ENCODE results near the gene CELF1. TPM values are rescaled to one million over a fixed set of nuclear protein-coding genes. Genes with fewer than 3 reads are reported as not detected.

Gene CELF1
- total and polyA plus RNA-seq, 2 of the 4 experiments (the other 2 are of a cell fraction): 63.3 to 135 TPM

GRCh38 chr11:47430524-47430923, 122.4 kb downstream of the CELF1 start:
- dilution Hi-C loops (cut with HindIII; ENCODE audit: low sequenced_read_pairs, unreplicated experiment): no loop called here

More at GRCh38 chr11:47430524-47430923, 122.4 kb downstream of the CELF1 start:
- DNase-seq: no peak
- no peak overlapping the region for H3K9ac ChIP-seq (ENCODE audit: low read depth, low read length)
- H2AK5ac ChIP-seq (ENCODE audit: low read depth, low read length): no peak overlapping the region
- H3K79me1 ChIP-seq (ENCODE audit: low read depth in 1 of 2, low read length in 2 of 2): peaks cover 5 to 6% of the 10 kb centered on the region in 2 experiments; a peak in 3 of 4 replicates
- ChIA-PET POLR2A (ENCODE audit: unreplicated experiment) (no interaction called here), CTCF (no interaction called here)
- no peak overlapping the region for H4K8ac ChIP-seq (ENCODE audit: low read depth in 2 of 2, low read length in 2 of 2)
- no peaks in the 10 kb centered on the region for H3K9me3 ChIP-seq (ENCODE audit: control insufficient read depth, insufficient read depth, low read length)
- H3K18ac ChIP-seq (ENCODE audit: low read depth, low read length): no peak overlapping the region
- no peak overlapping the region for H3K14ac ChIP-seq (replicated peaks; ENCODE audit: low read depth, low read length)
- H2BK120ac ChIP-seq (ENCODE audit: low read depth, low read length): no peak overlapping the region
- no peak overlapping the region for H2BK15ac ChIP-seq (ENCODE audit: low read depth, low read length)
- H2BK5ac ChIP-seq (ENCODE audit: low read depth, low read length, poor library complexity, severe bottlenecking): no peak overlapping the region
- H2BK20ac ChIP-seq (ENCODE audit: low read depth, low read length): no peak overlapping the region
- H4K91ac ChIP-seq (ENCODE audit: insufficient read depth, low read depth, low read length): no peak overlapping the region
- H3K4me3 ChIP-seq (ENCODE audit: insufficient read depth, low read depth, low read length): no peak overlapping the region
- no TSS peak for BruUV-seq (replicated peaks)
- no peaks in the 10 kb centered on the region for H4K20me1 ChIP-seq (ENCODE audit: insufficient read depth, low read length)
- no peaks in the 10 kb centered on the region for H3K27me3 ChIP-seq (ENCODE audit: control insufficient read depth, insufficient read depth, low read length)
- H3K23ac ChIP-seq (ENCODE audit: low read depth, low read length): no peak overlapping the region
- peaks cover 3% of the 10 kb centered on the region; the same call in 1 of the 2 replicates for H3K9me1 ChIP-seq (ENCODE audit: insufficient read depth, low read length)
- no peak overlapping the region for H4K5ac ChIP-seq (ENCODE audit: low read depth, low read length)
- no peak overlapping the region for H2AK9ac ChIP-seq (replicated peaks; ENCODE audit: low read depth, low read length, poor library complexity)
- H3K4ac ChIP-seq (ENCODE audit: low read depth, low read length): no peak overlapping the region
- no peaks in the 10 kb centered on the region for H3K36me3 ChIP-seq (ENCODE audit: control insufficient read depth, insufficient read depth, low read length)
- in situ Hi-C loops (cut with MboI; ENCODE audit: low sequenced_read_pairs): no loop called here
- no peak overlapping the region for H2AFZ ChIP-seq (replicated peaks; ENCODE audit: low read length, poor library complexity)
- no peak for ATAC-seq (ENCODE audit: low read depth)
- H3K4me1 ChIP-seq (ENCODE audit: control insufficient read depth, insufficient read depth, low read length): no peaks in the 10 kb centered on the region
- intact Hi-C loops (cut with micrococcal nuclease): no loop called here
- WGBS, 2 experiments (ENCODE audit: extremely low coverage in 2 of 2, insufficient read length in 1 of 2): 70% methylated on average over 2 of the region's 5 CpGs; no CpG with 5 or more reads in 1 of the 2 experiments
- H3K56ac ChIP-seq (ENCODE audit: extremely low read depth, insufficient read depth, low read length): no peak overlapping the region
- TF ChIP-seq, protein P1, sequence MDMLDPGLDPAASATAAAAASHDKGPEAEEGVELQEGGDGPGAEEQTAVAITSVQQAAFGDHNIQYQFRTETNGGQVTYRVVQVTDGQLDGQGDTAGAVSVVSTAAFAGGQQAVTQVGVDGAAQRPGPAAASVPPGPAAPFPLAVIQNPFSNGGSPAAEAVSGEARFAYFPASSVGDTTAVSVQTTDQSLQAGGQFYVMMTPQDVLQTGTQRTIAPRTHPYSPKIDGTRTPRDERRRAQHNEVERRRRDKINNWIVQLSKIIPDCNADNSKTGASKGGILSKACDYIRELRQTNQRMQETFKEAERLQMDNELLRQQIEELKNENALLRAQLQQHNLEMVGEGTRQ (IDR thresholded peaks at IDR 0.05; ENCODE audit: low read depth, low read length): no peak
- TF ChIP-seq CEBPB (IDR thresholded peaks at IDR 0.05; ENCODE audit: low read depth, low read length): no peak
- H3K27ac ChIP-seq (ENCODE audit: insufficient read depth, low read length): no peak overlapping the region
- H3K4me2 ChIP-seq (ENCODE audit: low read depth, low read length): no peak overlapping the region

Measured in IMR-90 (cell line).